GM21526 (cell line): ENCODE measurements around the gene SLC22A23.
"Not testable (repeated sequence)": the region's sequence is repeated elsewhere in the genome, so short reads cannot be mapped to it uniquely, and the experiment has no call there.

Source experiments
- ATAC-seq: cut with Tn5 transposase; IDR thresholded peaks from one replicate; pipeline ENCODE4 v1.9.1; 2021; ENCODE audit warnings: moderate library complexity; ENCODE audit not compliant: unreplicated experiment, low FRiP score

SLC22A23 gene

GRCh38 chr6:3258720-3259490 is 197.9 kb downstream of the SLC22A23 start, which contains the start of gene PSMG4:
Gene PSMG4, plus strand, starts transcription at chr6:3258947. Its CDS starts 76 bp downstream, at chr6:3259023.
- ATAC-seq: peak; percentile 69

DNA sequence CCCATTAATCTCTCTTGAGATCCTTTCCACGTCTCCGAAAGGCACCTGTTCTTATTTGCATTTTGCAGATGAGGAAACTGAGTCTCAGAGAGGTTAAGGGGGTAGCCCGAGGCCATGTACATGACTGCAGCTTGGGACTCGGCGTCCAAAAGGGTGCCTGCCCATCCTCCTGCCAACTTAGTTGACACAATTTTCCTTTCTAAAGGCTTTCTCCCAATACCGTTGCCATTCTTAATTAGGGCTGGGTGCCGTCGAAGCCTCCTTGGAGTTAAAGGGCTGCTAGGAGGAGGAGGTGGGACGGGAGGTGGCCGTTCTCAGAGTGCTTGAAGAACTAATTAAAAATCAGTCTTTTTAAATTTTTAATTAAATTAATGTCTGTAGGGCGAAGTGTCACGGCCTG is 198.6 kb downstream of the SLC22A23 start:
- ATAC-seq: no peak

- no peak for ATAC-seq
These were observed 203.3 kb downstream of the SLC22A23 start for GRCh38 chr6:3253597-3253961.

- no peak for ATAC-seq
These were observed 203.8 kb downstream of the SLC22A23 start for GRCh38 chr6:3252861-3253596.

DNA sequence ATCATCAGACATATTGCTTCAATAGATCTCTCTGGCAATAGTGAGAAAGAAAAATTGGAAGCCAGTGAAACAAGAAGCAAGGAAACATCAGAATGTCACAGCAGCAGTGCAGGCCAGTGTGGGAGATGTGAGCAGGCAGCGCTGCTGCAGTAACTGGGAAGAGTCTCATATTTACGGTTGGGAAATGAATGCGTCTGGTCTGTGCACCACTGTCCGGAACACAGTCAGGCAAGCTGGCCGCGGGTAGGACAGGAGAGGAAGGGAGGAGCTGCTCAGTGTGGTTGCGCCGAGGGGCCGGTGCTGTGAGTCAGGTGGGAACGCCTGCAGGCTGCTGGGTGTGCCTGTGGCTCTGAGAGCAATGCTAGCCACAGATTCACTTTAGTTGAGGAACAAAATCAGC is 204.5 kb downstream of the SLC22A23 start:
- ATAC-seq: no peak

- ATAC-seq: no peak
These were observed 205.2 kb downstream of the SLC22A23 start for GRCh38 chr6:3251462-3252314.

GRCh38 chr6:3250231-3250675 is 206.6 kb downstream of the SLC22A23 start:
- ATAC-seq: no peak

DNA sequence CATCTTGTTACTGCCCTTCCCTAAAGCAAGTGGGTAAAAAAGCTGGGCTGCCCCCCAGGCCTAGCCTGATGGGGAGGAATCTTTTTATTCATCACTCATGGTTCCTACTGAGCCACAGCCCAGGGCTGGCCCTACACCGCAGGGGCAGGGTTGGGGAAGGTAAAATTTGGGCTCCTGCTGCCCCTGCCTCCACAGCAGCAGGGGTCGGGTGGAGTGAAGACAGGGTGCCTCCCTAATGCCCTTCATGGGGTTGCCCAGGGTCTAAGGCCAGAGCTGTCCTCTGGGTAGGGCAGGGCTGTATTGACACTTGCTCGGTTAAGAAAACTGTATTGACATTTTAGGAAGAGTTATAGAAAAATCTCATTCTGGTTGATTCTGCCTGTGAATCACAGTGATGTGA is 207.0 kb downstream of the SLC22A23 start:
- ATAC-seq: no peak

DNA sequence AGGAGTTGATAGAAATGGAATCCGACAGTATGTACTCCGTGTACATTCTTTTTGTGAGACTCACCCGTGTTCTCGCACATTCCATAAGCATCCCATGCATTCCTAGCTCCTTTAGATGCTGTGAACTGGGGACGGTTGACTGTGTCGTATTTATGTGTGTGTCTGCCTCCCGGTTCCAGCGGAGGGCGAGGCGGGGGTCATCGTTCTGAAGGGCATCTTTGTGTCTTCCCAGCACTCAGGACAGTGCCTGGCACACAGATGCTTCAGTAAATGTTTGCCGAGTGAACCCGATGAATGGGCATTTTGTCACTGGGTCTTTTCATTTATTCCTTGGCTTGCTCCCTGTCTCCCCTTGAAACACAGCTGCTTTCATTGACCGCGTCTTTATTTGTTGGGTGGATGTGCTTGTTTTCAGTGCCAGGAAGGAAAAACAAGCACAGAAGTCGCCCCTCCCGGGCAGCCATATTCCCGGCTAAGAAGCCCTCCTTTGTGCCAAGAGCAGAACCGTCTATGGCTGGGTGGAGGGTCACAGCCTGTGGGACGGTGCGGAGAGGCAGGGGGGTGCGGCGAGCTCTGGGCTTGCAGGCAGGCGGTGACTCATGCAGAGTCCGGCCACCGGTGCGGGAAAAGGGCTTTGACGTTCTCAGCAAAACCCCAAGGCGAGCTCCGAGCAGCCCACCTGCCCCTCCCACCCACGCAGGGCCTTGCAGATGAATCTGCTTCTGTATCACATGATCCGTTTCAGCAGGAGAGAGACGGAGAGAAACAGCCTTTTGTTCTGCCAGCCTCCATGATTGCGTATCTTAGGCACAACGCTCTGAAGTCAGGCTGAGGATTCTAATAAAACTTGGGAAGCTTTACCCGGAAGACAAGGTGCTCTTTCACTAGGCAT is 209.3 kb downstream of the SLC22A23 start:
- no peak for ATAC-seq

DNA sequence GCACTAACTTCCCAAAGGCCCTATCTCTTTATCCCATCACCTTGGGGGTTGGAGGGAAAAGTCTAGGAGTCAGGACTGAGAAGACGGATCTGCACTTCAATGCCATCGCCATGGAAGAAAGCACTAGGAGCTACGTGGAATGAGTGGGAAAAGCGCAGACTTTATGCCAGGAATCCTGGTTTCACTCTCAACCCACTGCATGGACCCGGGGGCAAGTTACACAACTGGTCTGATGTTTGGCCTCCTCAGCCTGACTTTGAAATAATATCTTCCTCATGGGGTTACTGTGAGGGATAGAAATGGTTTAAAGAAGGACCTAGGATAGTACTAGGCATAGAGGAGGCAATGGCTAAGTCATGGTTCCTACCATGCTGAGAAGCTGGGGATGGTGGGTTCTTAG is 211.6 kb downstream of the SLC22A23 start:
- no peak for ATAC-seq

DNA sequence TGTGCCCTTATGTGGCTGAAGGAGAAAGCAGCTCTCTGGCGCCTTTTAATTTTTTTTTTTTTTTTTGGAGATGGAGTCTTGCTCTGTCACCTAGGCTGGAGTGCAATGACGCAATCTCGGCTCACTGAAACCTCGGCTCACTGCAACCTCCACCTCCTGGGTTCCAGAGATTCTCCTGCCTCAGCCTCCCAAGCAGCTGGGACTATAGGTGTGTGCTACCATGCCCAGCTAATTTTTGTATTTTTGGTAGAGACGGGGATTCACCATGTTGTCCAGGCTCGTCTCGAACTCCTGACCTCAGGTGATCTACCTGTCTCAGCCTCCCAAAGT is 212.1 kb downstream of the SLC22A23 start:
- ATAC-seq: not testable (repeated sequence)

DNA sequence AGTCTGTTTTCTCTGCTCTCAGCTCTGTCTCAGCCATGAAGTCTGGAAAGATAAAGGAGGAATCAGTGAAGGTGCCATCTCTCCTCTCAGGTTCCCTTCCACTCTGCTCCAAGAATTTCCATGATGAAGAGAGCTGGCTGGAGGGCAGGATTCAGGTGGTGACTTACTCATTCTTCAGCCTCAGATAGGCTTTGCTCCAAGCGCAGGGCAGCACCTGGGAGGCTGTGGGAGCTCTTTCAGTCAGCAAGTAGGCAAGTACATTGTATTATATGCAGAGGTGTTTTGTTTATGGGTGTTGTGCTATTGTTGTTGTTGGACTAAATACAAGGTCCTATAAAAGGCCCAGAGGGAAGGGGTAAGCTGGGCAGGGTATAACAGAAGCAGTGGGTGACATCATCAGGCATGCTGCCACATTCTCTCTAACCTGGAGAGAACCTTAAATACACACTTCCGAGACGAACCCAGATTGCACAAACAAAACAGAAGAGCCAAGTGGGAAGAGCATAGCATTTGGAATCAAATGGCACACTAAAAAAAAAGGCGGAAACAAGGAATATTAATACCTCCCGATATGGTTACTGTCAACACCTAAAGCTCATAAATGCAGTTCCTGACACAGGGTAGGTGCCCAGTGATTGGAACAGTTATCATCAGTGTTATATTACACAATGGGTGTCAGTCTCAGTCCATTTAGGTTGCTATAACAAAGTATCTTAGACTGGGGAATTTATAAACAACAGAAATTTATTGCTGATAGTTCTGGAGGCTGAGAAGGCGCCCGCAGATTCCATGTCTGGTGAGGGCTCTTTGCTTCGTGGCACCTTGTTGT is 212.6 kb downstream of the SLC22A23 start:
- no peak for ATAC-seq

- ATAC-seq: no peak
These were observed 214.1 kb downstream of the SLC22A23 start for GRCh38 chr6:3242768-3243167.

- ATAC-seq: not testable (repeated sequence)
These were observed 215.1 kb downstream of the SLC22A23 start for GRCh38 chr6:3241745-3242144.

- no peak for ATAC-seq
These were observed 216.3 kb downstream of the SLC22A23 start for GRCh38 chr6:3240595-3240994.

GRCh38 chr6:3239110-3239830 is 217.6 kb downstream of the SLC22A23 start:
- ATAC-seq: no peak

GRCh38 chr6:3237761-3238662 is 218.8 kb downstream of the SLC22A23 start:
- ATAC-seq: no peak

- no peak for ATAC-seq
These were observed 220.8 kb downstream of the SLC22A23 start for GRCh38 chr6:3236005-3236404.
